K562 (cell line): ENCODE results near the gene SDF4. TPM values are rescaled to one million over a fixed set of nuclear protein-coding genes. Genes with fewer than 3 reads are reported as not detected.

Experiments used
- COPS2 ChIP-seq: fragments of 450-650 bp; conservative IDR thresholded peaks from 2 replicates; pipeline ENCODE4 v1.6.1; 2016; ENCODE audit warnings: mild to moderate bottlenecking, moderate library complexity
- GTF2F1 ChIP-seq: IDR thresholded peaks from 2 replicates; pipeline ENCODE4 v1.6.1; 2011; ENCODE audit warnings: low read depth, low read length, improper control_type of control experiment
- HLTF ChIP-seq: fragments of 450-650 bp; IDR thresholded peaks from 2 replicates; pipeline ENCODE4 v1.6.1; 2016
- HMBOX1 ChIP-seq: sonication (generic); IDR thresholded peaks from 2 replicates; pipeline ENCODE4 v1.6.1; 2016
- KAT7 ChIP-seq: sonication (generic); formaldehyde crosslinking; IDR thresholded peaks from 2 replicates; pipeline ENCODE4 v1.8.0; 2022; ENCODE audit warnings: missing genetic modification reagents, mild to moderate bottlenecking, borderline replicate concordance
- KAT8 ChIP-seq: fragments of 450-650 bp; IDR thresholded peaks from 2 replicates; pipeline ENCODE4 v1.6.1; 2016; ENCODE audit warnings: low read depth, mild to moderate bottlenecking
- KDM4B ChIP-seq, 2 experiments: fragments of 450-650 bp in 1 of 2; sonication (generic) in 1 of 2; IDR thresholded peaks; 2 replicates each; pipeline ENCODE4 v1.6.1; 2016 to 2017; ENCODE audit warnings: borderline replicate concordance in 2 of 2, antibody characterized with exemption in 1 of 2, low read depth in 1 of 2, mild to moderate bottlenecking in 1 of 2
- MEIS2 ChIP-seq: fragments of 450-650 bp; IDR thresholded peaks from 2 replicates; pipeline ENCODE4 v1.6.1; 2014; ENCODE audit warnings: mild to moderate bottlenecking; ENCODE audit not compliant: partially characterized antibody
- RB1 ChIP-seq: fragments of 450-650 bp; IDR thresholded peaks from 2 replicates; pipeline ENCODE4 v1.6.1; 2017; ENCODE audit warnings: low read depth, mild to moderate bottlenecking
- RBM22 ChIP-seq: fragments of 200-400 bp; formaldehyde crosslinking; IDR thresholded peaks from 2 replicates; pipeline ENCODE4 v1.6.1; 2018; ENCODE audit warnings: low read length, low read depth; ENCODE audit not compliant: poor library complexity, severe bottlenecking
- RERE ChIP-seq: sonication (generic); formaldehyde crosslinking; IDR thresholded peaks from 2 replicates; pipeline ENCODE4 v1.8.0; 2023; ENCODE audit warnings: missing genetic modification reagents, mild to moderate bottlenecking, borderline replicate concordance
- RUNX1 ChIP-seq: sonication (generic); IDR thresholded peaks from 2 replicates; pipeline ENCODE4 v1.6.1; 2016; ENCODE audit warnings: antibody characterized with exemption, low read depth
- ZBED1 ChIP-seq: IDR thresholded peaks from 2 replicates; pipeline ENCODE4 v1.6.1; 2014
- ZBTB2 ChIP-seq: fragments of 450-650 bp; IDR thresholded peaks from 2 replicates; pipeline ENCODE4 v1.6.1; 2016; ENCODE audit warnings: antibody characterized with exemption
- ZBTB26 ChIP-seq: fragments of 450-650 bp; formaldehyde crosslinking; IDR thresholded peaks from 2 replicates; pipeline ENCODE4 v1.4.0; 2022; ENCODE audit warnings: missing genetic modification characterization
- ZC3H4 ChIP-seq: sonication (generic); formaldehyde crosslinking; IDR thresholded peaks from 2 replicates; pipeline ENCODE4 v1.9.0; 2021; ENCODE audit warnings: missing genetic modification reagents, borderline replicate concordance
- ZNF586 ChIP-seq: fragments of 450-650 bp; formaldehyde crosslinking; conservative IDR thresholded peaks from 2 replicates; pipeline ENCODE4 v1.4.0; 2020; ENCODE audit warnings: mild to moderate bottlenecking, moderate library complexity
- ZNF668 ChIP-seq: fragments of 250-450 bp; sonication (Bioruptor Pico); IDR thresholded peaks from 2 replicates; pipeline ENCODE4 v1.8.0; 2022; ENCODE audit warnings: mild to moderate bottlenecking, inconsistent platforms
- polyA plus RNA-seq, 8 experiments: library from polyadenylated mRNA; depleted of rRNA in 4 of 8; stranded (reverse) in 5 of 8; unstranded in 3 of 8; fragments of >200 nt; fragmentation: Nextera tagmentation in 2 of 8; fragmentation: Illumina TruSeq in 1 of 8; extraction: Ambion mirVana in 2 of 8; extraction: Trizol in 1 of 8; gene quantifications; 2 replicates each; pipeline versions ENCODE4 v1.2.1 to v1.2.3, GENCODE V29; 2011 to 2014; ENCODE audit warnings: inconsistent platforms in 1 of 8, missing spikeins in 1 of 8
- total RNA-seq, 7 experiments: library from RNA; depleted of rRNA in 6 of 7; stranded (reverse); fragments of >200 nt in 6 of 7; fragmentation: Illumina TruSeq in 2 of 7; extraction: Trizol in 2 of 7; gene quantifications; 2 replicates each; pipeline versions ENCODE4 v1.2.1 to v1.2.3, GENCODE V29; 2011 to 2021; ENCODE audit warnings: low replicate concordance in 1 of 7
- TF ChIP-seq, protein P1 (sequence below): IDR thresholded peaks from 2 replicates; pipeline ENCODE4 v1.6.1; 2014; ENCODE audit warnings: antibody characterized with exemption

SDF4 gene
- total and polyA plus RNA-seq, 9 of the 15 experiments (the other 6 are each of a cell fraction or from before 2014, with no cell fraction given), result 0.35 to 160 (median 65.2) TPM

GRCh38 chr1:1274299-1274930 lies 42.6 kb upstream of the SDF4 start (continued):
- no peak for TF ChIP-seq RERE (CRISPR knock-in tag)
- no peak for TF ChIP-seq COPS2
- no peak for TF ChIP-seq MEIS2
- no peak for TF ChIP-seq ZNF668 (CRISPR knock-in tag)
- TF ChIP-seq ZBTB2, result peak; percentile 17; the same call in 1 of the 2 replicates
- no peak; the same call in 1 of the 2 replicates for TF ChIP-seq KAT7
- no peak for TF ChIP-seq RBM22
- 0 out of 2 replicates have a peak, but pooled peaks have one; percentile 26 for TF ChIP-seq ZC3H4
- no peak for TF ChIP-seq RUNX1
- no peak for TF ChIP-seq KDM4B (IDR thresholded peaks at IDR 0.05; ENCODE audit: borderline replicate concordance in 2 of 2, low read depth in 1 of 2)
- TF ChIP-seq ZNF586 (CRISPR knock-in tag), result no peak
- TF ChIP-seq RB1, result 0 out of 2 replicates have a peak, but pooled peaks have one; percentile 6
- no peak for TF ChIP-seq ZBED1
- TF ChIP-seq GTF2F1, result no peak
- TF ChIP-seq ZBTB26 (CRISPR knock-in tag), result no peak
- TF ChIP-seq HLTF, result 0 out of 2 replicates have a peak, but pooled peaks have one; percentile 9
- TF ChIP-seq, protein P1, sequence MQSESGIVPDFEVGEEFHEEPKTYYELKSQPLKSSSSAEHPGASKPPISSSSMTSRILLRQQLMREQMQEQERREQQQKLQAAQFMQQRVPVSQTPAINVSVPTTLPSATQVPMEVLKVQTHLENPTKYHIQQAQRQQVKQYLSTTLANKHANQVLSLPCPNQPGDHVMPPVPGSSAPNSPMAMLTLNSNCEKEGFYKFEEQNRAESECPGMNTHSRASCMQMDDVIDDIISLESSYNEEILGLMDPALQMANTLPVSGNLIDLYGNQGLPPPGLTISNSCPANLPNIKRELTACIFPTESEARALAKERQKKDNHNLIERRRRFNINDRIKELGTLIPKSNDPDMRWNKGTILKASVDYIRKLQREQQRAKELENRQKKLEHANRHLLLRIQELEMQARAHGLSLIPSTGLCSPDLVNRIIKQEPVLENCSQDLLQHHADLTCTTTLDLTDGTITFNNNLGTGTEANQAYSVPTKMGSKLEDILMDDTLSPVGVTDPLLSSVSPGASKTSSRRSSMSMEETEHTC, result no peak
- TF ChIP-seq KAT8, result no peak
- TF ChIP-seq HMBOX1, result no peak
